Measurements from ENCODE around the gene MAP3K21. TPM values are rescaled to one million over a fixed set of nuclear protein-coding genes. Genes with fewer than 3 reads are reported as not detected.

MAP3K21 gene
- total RNA-seq, 1 donor from 2014 or later = 6.9 TPM

- H3K36me3 ChIP-seq = peaks cover 0 to 16% of the 10 kb centered on the region in 2 donors
Observed at GRCh38 chr1:233376382-233377110, 49.0 kb downstream of the MAP3K21 start.

GRCh38 chr1:233379869-233380438 is 52.4 kb downstream of the MAP3K21 start:
- peaks cover 0 to 24% of the 10 kb centered on the region in 2 donors for H3K36me3 ChIP-seq
- TF ChIP-seq POLR2A (IDR thresholded peaks at IDR 0.05) (no peak), CTCF (IDR thresholded peaks at IDR 0.05) (no peak), POLR2AphosphoS5 (IDR thresholded peaks at IDR 0.05; ENCODE audit: insufficient read depth in 1 of 2, low read depth in 1 of 2) (no peak)
- intact Hi-C loops (cut with DNase I) = no loop called here
- no peak overlapping the region for H3K27ac ChIP-seq
- no peak for DNase-seq (ENCODE audit: extremely low spot score in 2 of 2)
- H3K4me3 ChIP-seq = no peak overlapping the region
- H3K27me3 ChIP-seq = no peaks in the 10 kb centered on the region
- H3K4me1 ChIP-seq = no peaks in the 10 kb centered on the region
- no peaks in the 10 kb centered on the region for H3K9me3 ChIP-seq

More at GRCh38 chr1:233376382-233377110, 49.0 kb downstream of the MAP3K21 start:
- no peak for DNase-seq (ENCODE audit: extremely low spot score in 2 of 2)
- H3K9me3 ChIP-seq = no peaks in the 10 kb centered on the region
- intact Hi-C loops (cut with DNase I) = no loop called here
- H3K27me3 ChIP-seq = no peaks in the 10 kb centered on the region
- no peak overlapping the region for H3K4me3 ChIP-seq
- no peaks in the 10 kb centered on the region for H3K4me1 ChIP-seq
- no peak overlapping the region for H3K27ac ChIP-seq
- TF ChIP-seq CTCF (IDR thresholded peaks at IDR 0.05) (no peak), POLR2A (IDR thresholded peaks at IDR 0.05) (no peak), POLR2AphosphoS5 (IDR thresholded peaks at IDR 0.05; ENCODE audit: insufficient read depth in 1 of 2, low read depth in 1 of 2) (no peak)

GRCh38 chr1:233381806-233382205 is 54.3 kb downstream of the MAP3K21 start:
- TF ChIP-seq POLR2AphosphoS5 (IDR thresholded peaks at IDR 0.05; ENCODE audit: insufficient read depth in 1 of 2, low read depth in 1 of 2) (no peak), POLR2A (IDR thresholded peaks at IDR 0.05) (no peak), CTCF (IDR thresholded peaks at IDR 0.05) (no peak)
- no peaks in the 10 kb centered on the region for H3K4me1 ChIP-seq
- no peak overlapping the region for H3K4me3 ChIP-seq
- DNase-seq (ENCODE audit: extremely low spot score in 2 of 2) = no peak
- H3K36me3 ChIP-seq = peaks cover 0 to 24% of the 10 kb centered on the region in 2 donors
- intact Hi-C loops (cut with DNase I) = no loop called here
- H3K27me3 ChIP-seq = no peaks in the 10 kb centered on the region
- no peaks in the 10 kb centered on the region for H3K9me3 ChIP-seq
- no peak overlapping the region for H3K27ac ChIP-seq

- intact Hi-C loops (cut with DNase I) = no loop called here
- no peaks in the 10 kb centered on the region for H3K4me1 ChIP-seq
- TF ChIP-seq POLR2A (IDR thresholded peaks at IDR 0.05) (no peak), POLR2AphosphoS5 (IDR thresholded peaks at IDR 0.05; ENCODE audit: insufficient read depth in 1 of 2, low read depth in 1 of 2) (no peak), CTCF (IDR thresholded peaks at IDR 0.05) (no peak)
- no peaks in the 10 kb centered on the region for H3K27me3 ChIP-seq
- peaks cover 0 to 21% of the 10 kb centered on the region in 2 donors for H3K36me3 ChIP-seq
- no peak overlapping the region for H3K27ac ChIP-seq
- no peak for DNase-seq (ENCODE audit: extremely low spot score in 2 of 2)
- no peaks in the 10 kb centered on the region for H3K9me3 ChIP-seq
- no peak overlapping the region for H3K4me3 ChIP-seq
Observed at GRCh38 chr1:233383984-233384383, 56.5 kb downstream of the MAP3K21 start.

GRCh38 chr1:233386336-233386735 is 58.8 kb downstream of the MAP3K21 start:
- TF ChIP-seq POLR2AphosphoS5 (IDR thresholded peaks at IDR 0.05; ENCODE audit: insufficient read depth in 1 of 2, low read depth in 1 of 2) = no peak
- no peak for TF ChIP-seq POLR2A (IDR thresholded peaks at IDR 0.05)
- TF ChIP-seq CTCF (IDR thresholded peaks at IDR 0.05) = no peak
- no peak for DNase-seq (ENCODE audit: extremely low spot score in 2 of 2)
- H3K36me3 ChIP-seq = peaks cover 0 to 8% of the 10 kb centered on the region in 2 donors
- H3K27ac ChIP-seq = no peak overlapping the region
- intact Hi-C loops (cut with DNase I) = no loop called here
- no peaks in the 10 kb centered on the region for H3K9me3 ChIP-seq
- no peak overlapping the region for H3K4me3 ChIP-seq
- no peaks in the 10 kb centered on the region for H3K27me3 ChIP-seq
- no peaks in the 10 kb centered on the region for H3K4me1 ChIP-seq
